Smooth muscle cell (in vitro differentiated cells): Measurements from ENCODE around the gene FBXL7. TPM values are rescaled to one million over a fixed set of nuclear protein-coding genes. Genes with fewer than 3 reads are reported as not detected.

ENCODE experiments used
- DNase-seq: peaks from one replicate; lab custom pipeline; 2025; ENCODE audit not compliant: unreplicated experiment; lab: John Stamatoyannopoulos, UW
- H2AFZ ChIP-seq: fragments of 200-600 bp; sonication (generic); 2 replicates; pipeline ENCODE4 v1.6.0; 2016; ENCODE audit warnings: antibody characterized with exemption, low read depth, mild to moderate bottlenecking
- H3F3A ChIP-seq: fragments of 200-600 bp; sonication (generic); 2 replicates; pipeline ENCODE4 v1.6.0; 2017; ENCODE audit warnings: antibody characterized with exemption, low read depth
- H3K27ac ChIP-seq: fragments of 200-600 bp; sonication (generic); 2 replicates; pipeline ENCODE4 v1.5.1; 2016; ENCODE audit warnings: low read depth, mild to moderate bottlenecking
- H3K27me3 ChIP-seq: fragments of 200-600 bp; sonication (generic); 2 replicates; pipeline ENCODE4 v1.6.1; 2016; ENCODE audit warnings: low read depth, mild to moderate bottlenecking
- H3K36me3 ChIP-seq: fragments of 200-600 bp; sonication (generic); 2 replicates; pipeline ENCODE4 v1.5.1; 2016; ENCODE audit warnings: low read depth
- H3K4me1 ChIP-seq: fragments of 200-600 bp; sonication (generic); 2 replicates; pipeline ENCODE4 v1.5.1; 2016; ENCODE audit warnings: low read depth
- H3K4me2 ChIP-seq: fragments of 200-600 bp; sonication (generic); 2 replicates; pipeline ENCODE4 v1.6.0; 2016; ENCODE audit warnings: mild to moderate bottlenecking
- H3K4me3 ChIP-seq: fragments of 200-600 bp; sonication (generic); 2 replicates; pipeline ENCODE4 v1.5.1; 2016; ENCODE audit warnings: mild to moderate bottlenecking
- H3K79me2 ChIP-seq: fragments of 200-600 bp; sonication (generic); 2 replicates; pipeline ENCODE4 v1.6.0; 2016; ENCODE audit warnings: low read depth, mild to moderate bottlenecking
- H3K9ac ChIP-seq: fragments of 200-600 bp; sonication (generic); 2 replicates; pipeline ENCODE4 v1.6.0; 2016; ENCODE audit warnings: low read depth
- H3K9me3 ChIP-seq: fragments of 200-600 bp; sonication (generic); replicated peaks from 2 replicates; pipeline ENCODE4 v1.5.1; 2016; ENCODE audit warnings: low read depth
- H4K20me1 ChIP-seq: fragments of 200-600 bp; sonication (generic); 2 replicates; pipeline ENCODE4 v1.6.0; 2016; ENCODE audit warnings: low read depth
- WGBS: methylation state at CpG from one replicate; pipeline ENCODE4 v1.1.7; 2016; ENCODE audit warnings: low lambda C conversion rate; 5-methylcytosine and 5-hydroxymethylcytosine counted together
- polyA plus RNA-seq: library from polyadenylated mRNA; unstranded; fragments of >200 nt; fragmentation: Nextera tagmentation; extraction: Ambion mirVana; gene quantifications from 2 replicates; pipeline ENCODE4 v1.2.1, GENCODE V29; 2016
- total RNA-seq: library from RNA; depleted of rRNA; stranded (reverse); fragments of >200 nt; gene quantifications from 2 replicates; pipeline ENCODE4 v1.2.3, GENCODE V29; 2014
- TF ChIP-seq, protein P1 (sequence below): fragments of 200-600 bp; sonication (generic); IDR thresholded peaks from 2 replicates; pipeline ENCODE4 v1.5.1; 2017; ENCODE audit warnings: borderline replicate concordance, mild to moderate bottlenecking, antibody characterized with exemption; ENCODE audit not compliant: insufficient read depth, poor library complexity, severe bottlenecking

FBXL7 gene
- total and polyA plus RNA-seq, 2 experiments from 2014 or later: 20.2 to 21.0 TPM

GRCh38 chr5:15492545-15492944 lies 7.4 kb upstream of the FBXL7 start:
- no peak overlapping the region for H3K4me2 ChIP-seq
- peaks cover 30% of the 10 kb centered on the region for H3K27me3 ChIP-seq
- H3K9ac ChIP-seq: no peak overlapping the region
- H3K36me3 ChIP-seq: no peaks in the 10 kb centered on the region
- H3K4me3 ChIP-seq: no peak overlapping the region
- TF ChIP-seq, protein P1, sequence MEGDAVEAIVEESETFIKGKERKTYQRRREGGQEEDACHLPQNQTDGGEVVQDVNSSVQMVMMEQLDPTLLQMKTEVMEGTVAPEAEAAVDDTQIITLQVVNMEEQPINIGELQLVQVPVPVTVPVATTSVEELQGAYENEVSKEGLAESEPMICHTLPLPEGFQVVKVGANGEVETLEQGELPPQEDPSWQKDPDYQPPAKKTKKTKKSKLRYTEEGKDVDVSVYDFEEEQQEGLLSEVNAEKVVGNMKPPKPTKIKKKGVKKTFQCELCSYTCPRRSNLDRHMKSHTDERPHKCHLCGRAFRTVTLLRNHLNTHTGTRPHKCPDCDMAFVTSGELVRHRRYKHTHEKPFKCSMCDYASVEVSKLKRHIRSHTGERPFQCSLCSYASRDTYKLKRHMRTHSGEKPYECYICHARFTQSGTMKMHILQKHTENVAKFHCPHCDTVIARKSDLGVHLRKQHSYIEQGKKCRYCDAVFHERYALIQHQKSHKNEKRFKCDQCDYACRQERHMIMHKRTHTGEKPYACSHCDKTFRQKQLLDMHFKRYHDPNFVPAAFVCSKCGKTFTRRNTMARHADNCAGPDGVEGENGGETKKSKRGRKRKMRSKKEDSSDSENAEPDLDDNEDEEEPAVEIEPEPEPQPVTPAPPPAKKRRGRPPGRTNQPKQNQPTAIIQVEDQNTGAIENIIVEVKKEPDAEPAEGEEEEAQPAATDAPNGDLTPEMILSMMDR: no peak
- H3K4me1 ChIP-seq: no peaks in the 10 kb centered on the region
- no peaks in the 10 kb centered on the region for H3K9me3 ChIP-seq
- no peak for DNase-seq
- H2AFZ ChIP-seq: no peak overlapping the region
- 86% methylated on average over 1 of the region's 1 CpG for WGBS
- no peaks in the 10 kb centered on the region for H3F3A ChIP-seq
- H3K79me2 ChIP-seq: no peaks in the 10 kb centered on the region
- no peaks in the 10 kb centered on the region for H4K20me1 ChIP-seq
- H3K27ac ChIP-seq: no peak overlapping the region

DNA sequence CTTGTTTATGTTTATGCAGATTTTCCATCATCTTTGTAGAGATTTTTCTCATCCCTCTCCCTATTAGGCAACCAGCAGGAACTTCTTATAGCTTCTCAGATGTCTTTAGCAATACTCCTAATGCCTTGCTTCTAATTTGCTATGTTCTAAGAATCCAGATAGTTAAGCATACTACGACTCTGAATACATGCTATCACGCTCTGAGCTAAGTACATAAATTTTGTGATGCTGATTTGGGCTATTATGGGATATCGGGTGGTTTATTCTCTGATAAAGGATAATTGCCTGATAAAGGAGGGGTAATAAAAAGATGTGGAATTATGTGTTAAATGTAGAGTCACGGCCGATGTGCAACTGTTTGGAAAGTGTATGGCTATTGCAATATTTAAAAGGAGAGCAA lies 6.5 kb upstream of the FBXL7 start:
- H4K20me1 ChIP-seq: no peaks in the 10 kb centered on the region
- no peaks in the 10 kb centered on the region for H3K4me1 ChIP-seq
- peaks cover 30% of the 10 kb centered on the region for H3K27me3 ChIP-seq
- H3K4me2 ChIP-seq: no peak overlapping the region
- no peak overlapping the region for H3K27ac ChIP-seq
- DNase-seq: no peak
- H3K79me2 ChIP-seq: no peaks in the 10 kb centered on the region
- no peak overlapping the region for H3K9ac ChIP-seq
- no peaks in the 10 kb centered on the region for H3K9me3 ChIP-seq
- H3K4me3 ChIP-seq: no peak overlapping the region
- H3F3A ChIP-seq: no peaks in the 10 kb centered on the region
- H2AFZ ChIP-seq: no peak overlapping the region
- TF ChIP-seq, protein P1: no peak
- 76% methylated on average over 5 of the region's 5 CpGs for WGBS
- H3K36me3 ChIP-seq: no peaks in the 10 kb centered on the region

DNA sequence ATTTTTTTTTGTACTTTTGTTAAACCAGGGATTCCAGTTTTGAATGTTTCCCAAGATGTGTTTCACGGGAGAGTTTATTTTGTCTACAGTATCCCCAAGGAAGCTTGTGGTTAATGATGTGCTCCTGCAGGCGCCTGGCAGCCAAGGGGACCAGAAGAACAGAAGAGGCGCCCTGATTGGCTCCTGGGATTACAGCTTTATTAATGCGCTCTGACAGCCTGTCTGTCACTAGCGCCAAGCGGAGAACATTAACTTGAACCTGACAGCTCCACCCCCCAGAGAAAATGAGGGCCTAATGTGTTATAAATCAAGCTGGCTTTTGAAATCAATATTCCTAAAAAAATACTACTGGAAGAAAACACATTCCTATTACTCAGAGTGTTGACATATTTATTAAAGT lies 5.0 kb upstream of the FBXL7 start:
- Histone ChIP-seq H3F3A (no peaks in the 10 kb centered on the region), H3K27me3 (peaks cover 16% of the 10 kb centered on the region), H3K27ac (no peak overlapping the region), H2AFZ (no peak overlapping the region), H3K79me2 (no peaks in the 10 kb centered on the region), H3K9me3 (no peaks in the 10 kb centered on the region), H3K4me1 (no peaks in the 10 kb centered on the region), H4K20me1 (no peaks in the 10 kb centered on the region), H3K9ac (no peak overlapping the region), H3K4me3 (no peak overlapping the region), H3K36me3 (no peaks in the 10 kb centered on the region), H3K4me2 (no peak overlapping the region)
- TF ChIP-seq, protein P1: no peak
- WGBS: 52% methylated on average over 6 of the region's 6 CpGs
- no peak for DNase-seq

DNA sequence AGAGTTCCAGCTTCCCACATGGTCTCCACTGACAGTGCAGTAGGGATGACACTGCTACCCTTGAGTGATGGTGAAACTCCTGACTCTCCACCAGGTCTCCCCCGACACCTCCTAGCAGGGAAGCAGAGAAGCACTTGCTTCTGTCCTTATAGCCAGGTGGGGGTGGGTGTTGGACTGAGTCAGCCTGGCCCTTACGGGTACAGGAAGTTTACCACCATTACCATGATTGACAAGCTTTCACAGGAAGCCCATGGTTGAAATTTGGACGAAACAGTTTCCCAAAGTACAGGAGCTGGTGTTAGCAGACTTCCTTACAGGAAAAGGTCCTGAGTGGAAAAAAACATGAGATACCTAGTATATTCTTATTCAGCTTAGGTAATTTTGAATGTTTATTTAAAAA lies 3.1 kb upstream of the FBXL7 start:
- Histone ChIP-seq H3K79me2 (no peaks in the 10 kb centered on the region), H3K4me1 (peaks cover 4% of the 10 kb centered on the region), H3K9me3 (no peaks in the 10 kb centered on the region), H3K27ac (no peak overlapping the region), H3F3A (peaks cover 4% of the 10 kb centered on the region), H3K36me3 (no peaks in the 10 kb centered on the region), H3K4me3 (no peak overlapping the region), H4K20me1 (no peaks in the 10 kb centered on the region), H3K9ac (no peak overlapping the region), H2AFZ (no peak overlapping the region), H3K4me2 (no peak overlapping the region), H3K27me3 (peaks cover 16% of the 10 kb centered on the region)
- 75% methylated on average over 3 of the region's 3 CpGs for WGBS
- TF ChIP-seq, protein P1: no peak
- no peak for DNase-seq
